Smooth muscle cell (in vitro differentiated cells): ENCODE results near the gene SLC38A3. TPM values are rescaled to one million over a fixed set of nuclear protein-coding genes. Genes with fewer than 3 reads are reported as not detected.

ENCODE experiments used
- DNase-seq: peaks from one replicate; lab custom pipeline; 2025; ENCODE audit not compliant: unreplicated experiment; lab: John Stamatoyannopoulos, UW
- H2AFZ ChIP-seq: fragments of 200-600 bp; sonication (generic); 2 replicates; pipeline ENCODE4 v1.6.0; 2016; ENCODE audit warnings: antibody characterized with exemption, low read depth, mild to moderate bottlenecking
- H3F3A ChIP-seq: fragments of 200-600 bp; sonication (generic); 2 replicates; pipeline ENCODE4 v1.6.0; 2017; ENCODE audit warnings: antibody characterized with exemption, low read depth
- H3K27ac ChIP-seq: fragments of 200-600 bp; sonication (generic); 2 replicates; pipeline ENCODE4 v1.5.1; 2016; ENCODE audit warnings: low read depth, mild to moderate bottlenecking
- H3K27me3 ChIP-seq: fragments of 200-600 bp; sonication (generic); 2 replicates; pipeline ENCODE4 v1.6.1; 2016; ENCODE audit warnings: low read depth, mild to moderate bottlenecking
- H3K36me3 ChIP-seq: fragments of 200-600 bp; sonication (generic); 2 replicates; pipeline ENCODE4 v1.5.1; 2016; ENCODE audit warnings: low read depth
- H3K4me1 ChIP-seq: fragments of 200-600 bp; sonication (generic); 2 replicates; pipeline ENCODE4 v1.5.1; 2016; ENCODE audit warnings: low read depth
- H3K4me2 ChIP-seq: fragments of 200-600 bp; sonication (generic); 2 replicates; pipeline ENCODE4 v1.6.0; 2016; ENCODE audit warnings: mild to moderate bottlenecking
- H3K4me3 ChIP-seq: fragments of 200-600 bp; sonication (generic); 2 replicates; pipeline ENCODE4 v1.5.1; 2016; ENCODE audit warnings: mild to moderate bottlenecking
- H3K79me2 ChIP-seq: fragments of 200-600 bp; sonication (generic); 2 replicates; pipeline ENCODE4 v1.6.0; 2016; ENCODE audit warnings: low read depth, mild to moderate bottlenecking
- H3K9ac ChIP-seq: fragments of 200-600 bp; sonication (generic); 2 replicates; pipeline ENCODE4 v1.6.0; 2016; ENCODE audit warnings: low read depth
- H3K9me3 ChIP-seq: fragments of 200-600 bp; sonication (generic); replicated peaks from 2 replicates; pipeline ENCODE4 v1.5.1; 2016; ENCODE audit warnings: low read depth
- H4K20me1 ChIP-seq: fragments of 200-600 bp; sonication (generic); 2 replicates; pipeline ENCODE4 v1.6.0; 2016; ENCODE audit warnings: low read depth
- WGBS: methylation state at CpG from one replicate; pipeline ENCODE4 v1.1.7; 2016; ENCODE audit warnings: low lambda C conversion rate; 5-methylcytosine and 5-hydroxymethylcytosine counted together
- polyA plus RNA-seq: library from polyadenylated mRNA; unstranded; fragments of >200 nt; fragmentation: Nextera tagmentation; extraction: Ambion mirVana; gene quantifications from 2 replicates; pipeline ENCODE4 v1.2.1, GENCODE V29; 2016
- total RNA-seq: library from RNA; depleted of rRNA; stranded (reverse); fragments of >200 nt; gene quantifications from 2 replicates; pipeline ENCODE4 v1.2.3, GENCODE V29; 2014
- TF ChIP-seq, protein P1 (sequence below): fragments of 200-600 bp; sonication (generic); IDR thresholded peaks from 2 replicates; pipeline ENCODE4 v1.5.1; 2017; ENCODE audit warnings: borderline replicate concordance, mild to moderate bottlenecking, antibody characterized with exemption; ENCODE audit not compliant: insufficient read depth, poor library complexity, severe bottlenecking

Gene SLC38A3
- total and polyA plus RNA-seq, 2 experiments from 2014 or later, result 0.58 to 3.5 TPM

DNA sequence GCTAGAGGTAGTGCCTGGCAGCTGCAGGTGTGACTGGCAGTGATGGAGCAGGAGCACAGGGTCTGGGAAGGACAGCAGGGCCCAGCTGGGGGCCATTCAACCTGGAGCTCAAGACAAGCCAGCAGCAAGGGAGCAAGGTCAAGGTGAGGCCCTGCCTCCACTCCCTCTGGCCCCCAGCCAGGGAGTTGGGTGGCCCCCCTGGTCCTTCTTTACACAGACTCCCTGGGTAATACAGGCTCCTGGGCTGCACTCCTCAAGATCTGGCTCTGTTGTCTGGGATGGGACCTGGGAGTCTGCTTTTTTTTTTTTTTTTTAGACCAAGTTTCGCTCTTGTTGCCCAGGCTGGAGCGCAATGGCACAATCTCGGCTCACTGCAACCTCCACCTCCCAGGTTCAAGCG is 45.4 kb downstream of the SLC38A3 start:
- Histone ChIP-seq H3K4me2 (no peak overlapping the region), H3K36me3 (no peaks in the 10 kb centered on the region), H3K9ac (no peak overlapping the region), H3F3A (peaks cover under 1% of the 10 kb centered on the region), H3K27ac (no peak overlapping the region), H3K9me3 (no peaks in the 10 kb centered on the region), H3K27me3 (no peaks in the 10 kb centered on the region), H3K4me3 (no peak overlapping the region), H4K20me1 (peaks cover 86% of the 10 kb centered on the region), H3K4me1 (peaks cover 18% of the 10 kb centered on the region), H2AFZ (no peak overlapping the region), H3K79me2 (peaks cover 78% of the 10 kb centered on the region)
- TF ChIP-seq, protein P1, sequence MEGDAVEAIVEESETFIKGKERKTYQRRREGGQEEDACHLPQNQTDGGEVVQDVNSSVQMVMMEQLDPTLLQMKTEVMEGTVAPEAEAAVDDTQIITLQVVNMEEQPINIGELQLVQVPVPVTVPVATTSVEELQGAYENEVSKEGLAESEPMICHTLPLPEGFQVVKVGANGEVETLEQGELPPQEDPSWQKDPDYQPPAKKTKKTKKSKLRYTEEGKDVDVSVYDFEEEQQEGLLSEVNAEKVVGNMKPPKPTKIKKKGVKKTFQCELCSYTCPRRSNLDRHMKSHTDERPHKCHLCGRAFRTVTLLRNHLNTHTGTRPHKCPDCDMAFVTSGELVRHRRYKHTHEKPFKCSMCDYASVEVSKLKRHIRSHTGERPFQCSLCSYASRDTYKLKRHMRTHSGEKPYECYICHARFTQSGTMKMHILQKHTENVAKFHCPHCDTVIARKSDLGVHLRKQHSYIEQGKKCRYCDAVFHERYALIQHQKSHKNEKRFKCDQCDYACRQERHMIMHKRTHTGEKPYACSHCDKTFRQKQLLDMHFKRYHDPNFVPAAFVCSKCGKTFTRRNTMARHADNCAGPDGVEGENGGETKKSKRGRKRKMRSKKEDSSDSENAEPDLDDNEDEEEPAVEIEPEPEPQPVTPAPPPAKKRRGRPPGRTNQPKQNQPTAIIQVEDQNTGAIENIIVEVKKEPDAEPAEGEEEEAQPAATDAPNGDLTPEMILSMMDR, result no peak
- 100% methylated on average over 4 of the region's 4 CpGs for WGBS
- DNase-seq, result no peak

DNA sequence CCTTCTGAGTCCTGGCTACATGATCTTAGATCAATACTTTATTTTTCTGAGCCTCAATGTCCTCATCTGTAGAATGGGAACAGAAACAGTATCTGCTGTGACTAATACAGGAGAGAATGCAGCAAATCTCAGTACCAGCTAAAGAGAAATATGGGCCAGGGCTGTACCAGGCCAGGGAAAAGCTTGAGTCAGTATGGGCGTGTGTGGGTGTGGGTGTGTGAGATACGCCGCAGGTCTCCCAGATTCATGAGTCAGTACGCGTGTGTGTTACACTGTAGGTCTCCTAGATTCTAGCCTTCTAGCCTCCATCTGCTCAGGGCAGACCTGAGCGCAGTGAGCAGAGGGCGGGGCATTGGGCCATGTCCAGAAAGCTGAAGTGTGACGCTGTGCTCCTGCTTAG is 46.1 kb downstream of the SLC38A3 start:
- no peaks in the 10 kb centered on the region for H3F3A ChIP-seq
- H3K36me3 ChIP-seq, result no peaks in the 10 kb centered on the region
- H3K27me3 ChIP-seq, result no peaks in the 10 kb centered on the region
- no peak overlapping the region for H2AFZ ChIP-seq
- no peak overlapping the region for H3K4me3 ChIP-seq
- H3K79me2 ChIP-seq, result peaks cover 72% of the 10 kb centered on the region
- peaks cover 91% of the 10 kb centered on the region for H4K20me1 ChIP-seq
- H3K4me1 ChIP-seq, result peaks cover 12% of the 10 kb centered on the region
- no peaks in the 10 kb centered on the region for H3K9me3 ChIP-seq
- TF ChIP-seq, protein P1, result no peak
- 63% methylated on average over 8 of the region's 8 CpGs for WGBS
- H3K27ac ChIP-seq, result peak overlapping the region; percentile 12
- H3K9ac ChIP-seq, result no peak overlapping the region
- no peak overlapping the region for H3K4me2 ChIP-seq
- no peak for DNase-seq

DNA sequence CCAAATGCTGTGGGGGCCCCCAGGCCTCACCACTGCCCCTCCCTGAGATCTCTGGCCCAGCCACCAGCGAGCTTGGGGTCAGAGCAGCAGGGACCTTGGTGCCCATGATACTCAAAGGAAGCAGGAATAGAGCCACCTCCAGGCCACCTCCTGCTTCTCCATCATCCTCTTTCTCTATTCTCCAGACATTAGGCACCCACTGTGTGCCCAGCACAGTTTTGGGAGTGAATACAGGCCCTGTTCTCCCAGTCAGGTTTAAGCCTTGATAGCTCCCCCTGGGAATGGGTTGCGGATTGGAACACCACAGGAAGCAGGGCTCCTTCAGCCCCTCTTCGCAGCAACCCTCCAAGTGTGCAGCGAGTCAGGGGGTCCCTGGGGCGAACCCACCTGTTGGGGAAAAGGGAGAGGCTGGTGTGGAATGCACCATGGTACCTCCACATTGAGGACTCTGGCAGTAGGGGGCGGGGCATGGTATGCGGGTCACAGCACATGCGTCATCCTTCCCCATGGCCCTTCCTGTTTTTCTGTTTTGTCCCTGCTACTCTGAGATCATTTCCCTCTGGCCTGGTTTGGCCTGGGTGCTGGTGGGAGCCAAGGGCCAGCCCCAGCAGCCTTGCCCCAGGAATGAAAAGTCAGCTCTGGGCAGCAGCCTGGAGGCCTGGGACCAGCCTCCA is 49.6 kb downstream of the SLC38A3 start:
- DNase-seq, result no peak
- H3K9me3 ChIP-seq, result no peaks in the 10 kb centered on the region
- H3K79me2 ChIP-seq, result peaks cover 43% of the 10 kb centered on the region
- WGBS, result 93% methylated on average over 8 of the region's 8 CpGs
- H3K36me3 ChIP-seq, result no peaks in the 10 kb centered on the region
- H3K27me3 ChIP-seq, result no peaks in the 10 kb centered on the region
- TF ChIP-seq, protein P1, result no peak
- peaks cover 16% of the 10 kb centered on the region for H3F3A ChIP-seq
- no peak overlapping the region for H3K4me2 ChIP-seq
- H3K9ac ChIP-seq, result no peak overlapping the region
- peaks cover 66% of the 10 kb centered on the region for H4K20me1 ChIP-seq
- no peak overlapping the region for H3K4me3 ChIP-seq
- no peak overlapping the region for H2AFZ ChIP-seq
- H3K4me1 ChIP-seq, result no peaks in the 10 kb centered on the region
- peak overlapping the region; percentile 15 for H3K27ac ChIP-seq

DNA sequence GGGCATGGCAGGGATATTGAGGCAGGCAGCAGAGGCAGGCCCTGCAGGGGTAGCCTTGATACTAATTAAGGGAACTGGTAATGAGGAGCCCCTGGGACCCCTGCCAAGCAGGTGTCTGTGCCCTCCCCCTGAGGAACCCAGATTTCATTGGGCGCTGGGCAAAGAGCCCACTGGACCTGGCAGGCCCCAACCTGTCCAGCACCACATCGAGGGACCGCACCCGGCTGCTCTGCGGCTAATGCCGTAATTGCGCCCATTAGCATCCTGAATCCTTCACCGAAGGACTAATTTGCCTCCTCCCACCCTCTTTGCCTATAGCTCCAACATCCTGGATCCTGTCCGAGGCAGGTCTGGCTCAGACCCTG is 50.2 kb downstream of the SLC38A3 start:
- H4K20me1 ChIP-seq, result peaks cover 61% of the 10 kb centered on the region
- WGBS, result 95% methylated on average over 9 of the region's 9 CpGs
- no peak overlapping the region for H2AFZ ChIP-seq
- peaks cover 38% of the 10 kb centered on the region for H3K79me2 ChIP-seq
- peak overlapping the region; percentile 15 for H3K27ac ChIP-seq
- no peaks in the 10 kb centered on the region for H3K36me3 ChIP-seq
- H3K4me1 ChIP-seq, result peaks cover under 1% of the 10 kb centered on the region
- H3K9ac ChIP-seq, result no peak overlapping the region
- DNase-seq, result no peak
- no peaks in the 10 kb centered on the region for H3K9me3 ChIP-seq
- no peak overlapping the region for H3K4me3 ChIP-seq
- no peak overlapping the region for H3K4me2 ChIP-seq
- no peaks in the 10 kb centered on the region for H3K27me3 ChIP-seq
- TF ChIP-seq, protein P1, result no peak
- peaks cover 16% of the 10 kb centered on the region for H3F3A ChIP-seq
